HG03175 (cell line): ENCODE data around the gene KIF5C.
"Not testable (repeated sequence)": the region's sequence is repeated elsewhere in the genome, so short reads cannot be mapped to it uniquely, and the experiment has no call there.

Source experiments
- ATAC-seq: cut with Tn5 transposase; IDR thresholded peaks from one replicate; pipeline ENCODE4 v1.9.1; 2021; ENCODE audit warnings: mild to moderate bottlenecking, moderate library complexity; ENCODE audit not compliant: unreplicated experiment

The KIF5C gene

GRCh38 chr2:148959745-148960144, 84.7 kb downstream of the KIF5C start:
- no peak for ATAC-seq

GRCh38 chr2:148960483-148960882, 85.5 kb downstream of the KIF5C start:
- no peak for ATAC-seq

GRCh38 chr2:148963461-148963860, 88.4 kb downstream of the KIF5C start:
- no peak for ATAC-seq

- peak; percentile 73 for ATAC-seq
Measured at GRCh38 chr2:148965623-148966437, 90.8 kb downstream of the KIF5C start.

DNA sequence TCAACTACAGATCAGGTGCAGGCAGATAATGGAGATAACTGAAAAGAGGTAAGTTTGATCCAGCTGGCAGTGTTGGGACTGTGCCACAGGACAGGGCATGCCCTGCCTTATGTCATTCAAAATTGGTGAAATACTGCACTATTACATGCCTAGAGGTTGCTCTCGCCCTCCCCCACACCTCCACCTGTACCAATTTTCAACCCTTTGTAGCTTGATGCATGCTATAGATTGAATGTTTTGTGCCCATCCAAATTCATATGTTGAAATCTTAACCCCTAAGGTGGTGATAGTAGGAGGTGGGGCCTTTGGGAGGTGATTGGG, 91.4 kb downstream of the KIF5C start:
- ATAC-seq, result peak; percentile 13

- no peak for ATAC-seq
Measured at GRCh38 chr2:148967056-148967455, 92.0 kb downstream of the KIF5C start.

- no peak for ATAC-seq
Measured at GRCh38 chr2:148967578-148967977, 92.6 kb downstream of the KIF5C start.

- ATAC-seq, result no peak
Measured at GRCh38 chr2:148968301-148968700, 93.3 kb downstream of the KIF5C start.

DNA sequence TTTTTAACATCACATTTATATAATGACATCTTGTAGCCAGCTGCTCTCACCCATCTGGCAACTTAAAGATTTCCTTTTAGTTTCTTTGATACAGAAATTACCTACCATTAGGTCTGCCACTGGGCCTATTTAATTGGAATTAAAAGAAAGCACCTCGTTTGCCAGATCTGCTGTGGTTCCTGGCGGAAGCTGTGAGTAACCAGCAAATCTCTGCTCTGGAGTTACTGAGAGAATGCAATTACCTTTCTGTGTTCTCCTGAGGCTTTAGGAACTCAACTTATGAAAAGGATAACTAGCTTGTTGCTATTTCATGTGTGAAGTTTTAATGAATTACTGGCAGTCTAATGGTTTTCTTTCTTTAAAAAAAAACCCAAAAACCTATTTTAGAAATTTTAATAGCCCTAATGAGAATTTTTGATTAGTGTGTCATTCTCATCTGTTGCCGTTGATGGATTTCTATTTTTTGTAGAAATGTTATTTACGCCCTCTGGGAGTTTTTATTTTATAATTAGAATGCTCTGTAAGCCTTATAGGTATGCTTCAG, 93.8 kb downstream of the KIF5C start:
- ATAC-seq, result no peak

DNA sequence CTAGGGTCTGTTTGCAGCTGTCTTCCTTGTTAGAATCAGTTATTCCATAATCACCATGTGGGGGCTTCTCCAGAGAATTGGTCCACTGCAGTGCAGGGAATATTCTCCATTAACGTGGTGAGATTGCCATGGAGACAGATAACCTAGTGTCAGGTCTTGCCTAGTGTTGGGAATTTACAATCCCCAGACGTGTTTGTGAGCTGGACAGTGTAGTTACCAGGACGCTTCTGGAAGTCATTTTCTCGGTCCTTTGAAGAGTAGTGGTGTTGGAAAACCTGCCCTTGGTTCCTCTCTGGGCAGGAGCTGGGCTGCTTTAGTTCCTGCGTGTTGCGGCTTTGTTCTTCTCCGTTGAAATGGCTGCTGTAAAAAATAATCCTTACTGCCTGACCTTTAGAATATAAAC, 94.6 kb downstream of the KIF5C start:
- no peak for ATAC-seq

DNA sequence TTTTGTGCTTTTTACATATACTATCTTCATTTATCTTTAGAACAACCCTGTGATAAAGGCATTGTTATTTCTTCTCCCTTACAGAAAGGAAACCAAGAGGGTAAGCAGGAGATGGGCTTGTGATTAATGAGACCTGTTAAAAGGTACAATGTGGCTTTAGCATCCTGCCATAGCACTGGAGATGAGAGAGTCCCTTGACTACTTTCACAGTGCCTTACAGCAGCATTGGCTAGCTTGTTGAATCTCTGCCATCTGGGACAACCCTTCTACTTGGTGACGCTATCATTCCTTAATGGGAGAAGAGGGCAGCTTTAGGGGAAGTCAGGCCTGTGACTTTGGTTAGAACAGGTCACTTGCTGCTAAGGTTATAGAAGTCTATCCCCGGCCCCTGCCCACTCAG, 95.4 kb downstream of the KIF5C start:
- no peak for ATAC-seq

DNA sequence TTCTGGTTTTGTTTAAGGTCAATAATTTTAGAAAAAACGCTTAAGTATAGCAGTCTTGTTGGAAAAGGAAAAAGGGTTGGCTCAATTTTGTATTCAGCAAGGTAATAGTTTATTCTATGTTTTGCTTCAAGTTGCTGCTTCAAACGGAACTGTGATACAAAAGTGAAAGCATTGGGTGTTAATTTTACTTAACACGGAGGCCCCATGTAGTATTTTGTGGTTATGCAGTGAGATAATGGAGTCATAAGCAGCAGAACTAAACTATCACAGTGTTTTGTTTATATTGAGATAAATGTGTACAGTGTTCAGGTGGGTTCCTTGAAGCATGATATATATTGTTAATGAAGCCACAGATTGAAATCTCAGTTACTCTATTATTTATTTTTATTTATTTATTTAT, 96.5 kb downstream of the KIF5C start:
- peak; percentile 95 for ATAC-seq

- no peak for ATAC-seq
Measured at GRCh38 chr2:148974095-148974494, 99.1 kb downstream of the KIF5C start.

DNA sequence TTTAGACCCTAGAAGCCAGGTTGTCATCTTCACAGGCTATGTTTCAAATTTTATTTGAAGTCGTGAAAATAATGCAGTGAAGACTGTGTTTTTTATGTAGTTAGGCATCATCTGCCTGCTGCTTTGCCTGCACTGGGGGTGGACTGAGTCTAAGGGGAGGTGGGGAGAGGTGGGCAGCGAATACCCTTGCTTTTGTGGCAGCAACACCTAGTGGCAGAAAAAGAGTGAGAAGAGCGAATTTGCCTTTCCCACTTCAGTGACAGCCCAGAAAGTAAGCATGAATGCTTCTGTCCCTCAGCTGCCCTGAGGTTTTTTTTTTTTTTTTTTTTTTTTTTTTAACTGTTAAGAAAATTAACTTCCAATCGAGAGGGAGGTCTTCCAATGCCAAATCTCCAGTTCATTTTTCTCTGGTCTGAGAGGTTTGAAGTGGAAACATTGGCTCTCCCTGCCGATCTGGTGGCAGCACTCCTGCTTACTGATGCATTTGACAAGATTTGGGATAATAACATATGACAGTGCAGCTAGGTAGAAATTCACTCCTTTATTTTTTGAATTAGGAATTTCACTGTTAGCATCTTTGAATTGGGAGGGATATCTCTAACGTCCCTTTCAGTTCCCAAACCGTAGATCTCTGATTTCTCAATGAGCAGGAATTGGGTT, 103.1 kb downstream of the KIF5C start:
- ATAC-seq, result no peak

GRCh38 chr2:148978706-148979105, 103.7 kb downstream of the KIF5C start:
- ATAC-seq, result no peak

- ATAC-seq, result no peak
Measured at GRCh38 chr2:148979164-148979918, 104.3 kb downstream of the KIF5C start.

DNA sequence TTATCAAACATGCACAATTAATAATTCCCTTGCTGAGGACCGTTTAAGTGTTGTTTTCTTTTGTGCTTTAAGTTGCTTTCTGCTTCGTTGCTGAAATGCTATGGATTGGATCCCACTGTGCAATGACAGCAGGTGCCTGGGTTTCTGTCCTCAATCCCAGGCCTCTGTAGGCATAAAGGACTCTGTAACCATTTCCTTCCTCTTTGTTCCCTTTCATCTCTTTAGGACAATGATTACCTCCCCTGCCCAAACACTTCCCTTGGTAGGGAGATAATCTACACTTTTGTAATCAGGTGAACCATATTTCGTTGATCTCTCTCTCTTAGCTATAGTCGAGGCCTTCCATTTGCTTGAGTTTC, 104.9 kb downstream of the KIF5C start:
- ATAC-seq, result no peak

- ATAC-seq, result not testable (repeated sequence)
Measured at GRCh38 chr2:148980496-148980895, 105.5 kb downstream of the KIF5C start.

- no peak for ATAC-seq
Measured at GRCh38 chr2:148981324-148981723, 106.3 kb downstream of the KIF5C start.

DNA sequence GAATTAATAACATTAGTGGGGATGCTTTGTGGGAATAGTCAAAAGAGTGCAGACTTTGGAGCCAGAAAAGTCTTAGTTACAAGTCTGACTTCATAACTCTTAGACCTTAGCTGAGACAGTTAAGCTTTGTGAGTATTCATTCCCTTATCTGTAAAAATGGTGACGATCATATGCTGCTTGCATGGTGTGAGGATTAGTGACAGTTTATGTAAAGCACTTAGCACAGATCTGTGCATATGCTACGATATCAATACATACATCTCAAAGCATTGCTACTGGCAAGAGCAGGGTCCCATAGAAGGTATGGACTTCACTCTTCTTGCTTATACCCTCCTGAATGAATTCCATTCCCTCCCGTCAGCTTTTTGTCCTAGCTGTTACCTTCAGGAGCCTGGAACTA, 106.8 kb downstream of the KIF5C start:
- ATAC-seq, result no peak

DNA sequence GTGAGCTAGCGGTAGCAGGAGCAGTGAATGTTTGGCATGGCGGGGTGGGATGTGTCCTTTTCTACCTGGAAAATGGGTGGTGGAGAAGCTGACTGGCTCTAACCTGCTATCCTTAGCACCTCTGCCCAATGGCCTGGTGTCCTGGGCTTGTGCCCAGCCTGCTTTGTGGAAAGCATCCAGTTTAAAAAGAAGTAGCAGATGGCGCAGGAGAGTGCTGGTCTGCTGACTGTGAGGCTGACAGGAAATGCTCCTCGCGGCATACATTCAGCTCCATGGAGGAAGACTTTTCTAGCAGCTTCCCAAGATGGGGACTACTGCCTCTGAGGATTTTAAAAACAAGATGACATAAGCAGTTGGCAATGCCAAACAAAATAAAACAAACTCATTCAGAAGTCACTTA, 107.3 kb downstream of the KIF5C start:
- ATAC-seq, result no peak

DNA sequence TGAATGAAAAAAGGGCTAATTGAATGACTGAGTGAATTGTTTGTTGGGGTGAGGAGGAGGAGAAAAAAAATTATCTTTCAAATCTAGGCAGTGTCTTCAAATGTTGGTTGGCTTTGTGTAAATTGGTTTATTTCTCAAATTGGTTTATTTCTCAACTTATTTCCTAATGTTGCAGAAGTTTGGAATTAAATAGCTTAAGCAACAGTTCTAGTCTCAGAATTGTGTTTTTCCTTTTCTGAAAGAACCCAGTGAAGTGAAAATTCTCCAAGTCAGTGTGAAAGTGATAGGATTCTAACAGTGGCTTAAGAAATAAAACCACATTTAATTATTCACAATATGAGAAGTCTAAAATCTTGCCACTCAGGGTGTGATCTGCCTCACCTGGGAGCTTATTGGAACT, 108.9 kb downstream of the KIF5C start:
- ATAC-seq, result no peak
